HG03439 (cell line): ENCODE measurements around the gene ZNF446.
"Not testable (repeated sequence)": the region's sequence is repeated elsewhere in the genome, so short reads cannot be mapped to it uniquely, and the experiment has no call there.

Source experiments
- ATAC-seq: cut with Tn5 transposase; IDR thresholded peaks from one replicate; pipeline ENCODE4 v1.9.1; 2021; ENCODE audit warnings: mild to moderate bottlenecking, moderate library complexity; ENCODE audit not compliant: unreplicated experiment

The ZNF446 gene

DNA sequence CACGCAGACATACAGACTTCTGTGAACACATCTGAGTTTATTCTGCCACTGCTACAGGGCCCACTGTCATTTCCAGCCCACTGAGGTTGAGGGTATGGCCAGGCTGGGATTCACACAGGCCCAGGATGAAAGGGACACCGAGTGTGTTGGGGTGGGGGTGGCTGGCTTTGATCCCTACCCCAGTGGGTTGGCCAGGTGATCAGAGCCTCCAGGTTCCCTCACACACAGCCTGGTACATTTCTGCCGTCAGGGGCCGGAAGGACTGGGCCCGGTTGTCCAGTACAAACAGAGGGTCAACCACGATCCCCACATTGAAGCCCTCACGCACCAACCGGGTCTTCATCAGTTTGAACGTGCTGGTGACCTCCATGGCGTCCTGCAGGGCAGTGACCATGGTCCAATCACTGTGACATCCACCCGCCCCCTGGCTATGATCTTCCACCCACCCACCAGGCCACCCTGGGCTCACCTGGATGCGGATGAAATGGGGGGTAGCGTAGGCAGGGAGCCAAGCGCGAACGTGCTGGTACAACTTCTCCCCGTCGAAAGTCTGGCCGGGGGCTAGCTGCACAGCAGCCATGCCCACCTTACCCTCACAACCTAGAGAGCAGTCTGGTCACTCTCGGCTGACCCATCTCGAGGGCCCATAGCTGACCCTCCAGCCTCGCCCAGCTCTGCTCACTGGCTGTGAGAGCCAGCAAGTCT lies 22.3 kb downstream of the ZNF446 start:
- peak; percentile 17 for ATAC-seq

DNA sequence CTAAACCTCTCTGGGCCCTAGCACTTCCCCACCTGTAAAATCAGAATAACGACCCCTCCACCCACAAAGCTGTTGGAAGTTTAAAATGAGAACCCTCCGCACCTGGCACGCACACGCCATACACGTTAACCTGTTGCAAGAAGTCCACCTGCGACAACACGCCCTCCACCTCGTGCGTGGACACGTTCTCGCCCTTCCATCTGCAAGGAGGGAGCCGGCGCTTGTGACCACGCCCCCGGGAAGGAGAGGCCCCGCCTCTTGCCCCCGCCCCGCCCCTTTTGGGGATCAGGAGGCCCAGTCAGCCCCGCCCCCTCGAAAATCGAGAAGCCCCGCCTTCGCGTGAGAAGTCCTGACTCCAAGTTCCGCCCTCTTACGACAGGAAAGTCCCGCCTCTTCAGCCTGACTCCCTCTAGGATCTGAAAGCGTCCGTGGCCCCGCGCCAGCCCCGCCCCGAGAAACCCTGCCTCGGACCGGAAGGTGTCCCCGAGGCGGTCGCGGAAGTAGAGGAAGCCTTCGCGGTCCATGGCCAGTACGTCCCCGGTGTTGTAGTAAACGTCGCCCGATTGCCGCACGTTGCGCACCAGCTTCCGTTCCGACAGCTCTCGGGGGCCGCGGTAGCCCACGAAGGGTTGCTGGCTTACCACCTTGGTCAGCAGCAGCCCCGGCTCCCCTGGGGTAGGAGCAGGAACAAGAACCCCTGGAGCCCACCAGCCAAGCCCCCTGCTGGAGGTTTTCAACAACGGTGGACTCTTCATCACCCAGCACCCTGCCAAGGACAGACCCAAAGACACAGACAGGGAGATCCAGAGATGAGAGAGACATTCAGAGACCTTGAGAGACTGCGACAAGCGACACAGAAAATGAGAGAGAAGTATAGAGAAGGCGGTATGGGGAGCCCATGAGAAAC lies 23.1 kb downstream of the ZNF446 start:
- ATAC-seq: peak; percentile 84

- no peak for ATAC-seq
These were observed 24.1 kb downstream of the ZNF446 start for GRCh38 chr19:58500242-58500641.

DNA sequence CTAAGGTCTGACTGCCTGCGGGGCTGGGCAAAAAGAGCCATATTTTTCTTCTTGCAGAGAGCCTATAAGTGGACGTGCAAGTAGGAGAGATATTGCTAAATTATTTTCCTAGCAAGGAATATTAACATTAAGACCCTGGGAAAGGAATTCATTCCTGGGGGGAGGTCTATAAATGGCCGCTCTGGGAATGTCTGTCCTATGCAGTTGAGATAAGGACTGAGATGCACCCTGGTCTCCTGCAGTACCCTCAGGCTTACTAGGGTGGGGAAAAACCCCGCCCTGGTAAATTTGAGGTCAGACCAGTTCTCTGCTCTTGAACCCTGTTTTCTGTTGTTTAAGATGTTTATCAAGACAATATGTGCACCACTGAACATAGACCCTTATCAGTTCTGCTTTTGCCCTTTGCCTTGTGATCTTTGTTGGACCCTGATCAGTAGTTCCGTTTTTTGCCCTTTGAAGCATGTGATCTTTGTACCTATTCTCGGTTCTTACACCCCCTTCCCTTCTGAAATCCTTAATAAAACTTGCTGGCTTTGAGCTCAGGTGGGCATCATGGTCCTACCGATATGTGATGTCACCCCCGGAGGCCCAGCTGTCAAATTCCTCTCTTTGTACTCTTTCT lies 31.6 kb downstream of the ZNF446 start:
- not testable (repeated sequence) for ATAC-seq

- no peak for ATAC-seq
These were observed 33.6 kb downstream of the ZNF446 start for GRCh38 chr19:58509731-58510083.

DNA sequence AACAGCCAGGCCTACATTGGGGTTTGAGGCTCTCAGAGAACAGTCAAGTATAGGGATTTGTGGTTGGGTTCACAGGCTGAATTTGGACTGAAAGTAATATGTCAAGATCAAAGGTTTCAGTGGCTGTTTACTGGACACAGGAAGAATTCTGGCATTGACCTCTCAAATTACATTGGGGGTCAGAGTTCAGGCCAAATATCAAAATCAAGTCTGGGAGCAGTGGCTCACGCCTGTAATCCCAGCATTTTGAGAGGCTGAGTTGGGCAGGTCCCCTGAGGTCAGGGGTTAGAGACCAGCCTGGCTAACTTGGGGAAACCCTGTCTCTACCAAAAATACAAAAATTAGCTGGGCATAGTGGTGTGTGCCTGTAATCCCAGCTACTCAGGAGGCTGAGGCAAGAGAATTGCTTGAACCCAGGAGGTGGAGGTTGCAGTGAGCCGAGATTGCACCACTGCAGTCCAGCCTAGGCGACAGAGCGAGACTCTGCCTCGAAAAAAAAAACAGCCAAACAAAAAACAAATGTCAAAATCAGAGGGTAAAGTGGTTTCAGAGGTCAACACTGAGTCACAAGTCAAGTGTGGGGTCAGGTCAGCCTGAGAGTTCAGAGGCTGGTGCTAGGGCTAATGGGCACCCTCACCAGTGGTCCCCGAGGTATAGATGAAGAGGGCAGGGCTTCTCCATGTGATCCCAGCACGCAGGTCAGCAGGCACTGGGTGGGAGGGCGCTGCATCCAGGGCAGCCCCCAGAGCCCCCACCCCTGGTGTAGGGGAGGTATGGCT lies 34.1 kb downstream of the ZNF446 start:
- no peak for ATAC-seq

GRCh38 chr19:58511353-58512208 lies 35.4 kb downstream of the ZNF446 start, which contains the start of gene SLC27A5:
Gene SLC27A5, minus strand, starts transcription at chr19:58511992. Its CDS starts 37 bp downstream, at chr19:58511955.
- no peak for ATAC-seq

DNA sequence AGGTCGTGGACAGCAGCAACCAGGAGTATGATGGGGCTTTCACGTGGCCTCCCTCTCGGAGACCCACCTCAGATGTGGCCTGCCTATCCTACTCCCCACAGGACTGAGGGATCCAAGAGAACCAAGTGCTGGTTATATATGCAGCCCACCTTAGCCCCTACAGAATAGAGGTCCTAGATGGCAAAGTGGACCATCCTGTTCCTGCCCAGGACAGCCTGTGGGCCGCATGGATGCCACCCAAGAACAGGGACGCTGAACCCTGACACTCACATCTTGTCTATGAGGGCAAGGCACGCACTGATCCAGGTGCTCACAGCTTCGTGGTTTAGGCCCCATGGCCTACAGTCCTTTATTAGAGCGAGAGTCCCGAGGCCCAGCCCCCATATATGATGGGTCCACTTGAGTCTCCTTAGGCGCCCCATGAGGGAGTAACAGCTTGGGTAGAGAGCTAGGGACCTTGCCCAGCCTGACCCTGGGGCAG lies 37.1 kb downstream of the ZNF446 start:
- no peak for ATAC-seq

DNA sequence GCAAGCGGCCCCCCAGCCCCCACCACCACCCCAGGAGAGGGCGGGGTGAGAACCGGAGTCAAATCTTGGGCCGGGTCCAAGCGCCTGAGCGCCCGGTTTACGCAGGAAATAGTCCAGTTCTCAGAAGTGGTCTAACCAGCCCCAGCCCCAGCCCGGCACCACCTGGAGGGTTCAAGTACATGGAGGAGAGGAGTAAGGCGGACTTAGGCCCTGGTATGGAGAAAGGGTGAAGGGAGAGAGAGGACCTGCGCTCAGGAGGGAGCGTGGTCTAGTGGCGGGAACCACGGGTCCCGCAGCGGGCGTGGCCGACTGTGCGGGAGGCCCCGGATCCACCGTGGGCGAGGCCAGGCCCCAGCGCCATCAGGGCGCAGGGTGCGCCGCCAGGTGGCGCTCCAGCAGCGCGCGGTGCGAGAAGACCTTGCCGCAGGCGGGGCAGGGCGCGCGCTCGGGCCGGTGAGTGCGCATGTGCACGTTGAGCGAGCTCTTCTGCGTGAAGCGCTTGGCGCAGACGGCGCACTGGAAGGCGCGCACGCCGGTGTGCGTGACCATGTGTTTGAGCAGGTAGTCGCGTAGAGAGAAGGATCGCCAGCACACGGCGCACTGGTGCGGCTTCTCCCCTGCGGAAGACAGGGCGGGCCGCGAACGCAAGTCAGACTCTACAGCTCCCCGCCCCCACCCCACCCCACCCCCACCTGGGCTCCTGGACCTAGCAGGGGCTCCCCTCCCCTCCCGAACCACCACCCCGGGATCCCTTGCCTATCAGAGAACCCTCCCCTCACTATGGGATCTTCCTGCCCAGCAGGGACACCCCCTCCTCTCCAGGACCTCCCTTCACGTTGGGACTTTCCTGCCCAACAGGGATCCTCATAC lies 37.8 kb downstream of the ZNF446 start:
- peak; percentile 67 for ATAC-seq

- ATAC-seq: no peak
These were observed 38.4 kb downstream of the ZNF446 start for GRCh38 chr19:58514564-58515022.

- ATAC-seq: no peak
These were observed 39.1 kb downstream of the ZNF446 start for GRCh38 chr19:58515259-58515658.

- no peak for ATAC-seq
These were observed 40.2 kb downstream of the ZNF446 start for GRCh38 chr19:58516246-58516836.

DNA sequence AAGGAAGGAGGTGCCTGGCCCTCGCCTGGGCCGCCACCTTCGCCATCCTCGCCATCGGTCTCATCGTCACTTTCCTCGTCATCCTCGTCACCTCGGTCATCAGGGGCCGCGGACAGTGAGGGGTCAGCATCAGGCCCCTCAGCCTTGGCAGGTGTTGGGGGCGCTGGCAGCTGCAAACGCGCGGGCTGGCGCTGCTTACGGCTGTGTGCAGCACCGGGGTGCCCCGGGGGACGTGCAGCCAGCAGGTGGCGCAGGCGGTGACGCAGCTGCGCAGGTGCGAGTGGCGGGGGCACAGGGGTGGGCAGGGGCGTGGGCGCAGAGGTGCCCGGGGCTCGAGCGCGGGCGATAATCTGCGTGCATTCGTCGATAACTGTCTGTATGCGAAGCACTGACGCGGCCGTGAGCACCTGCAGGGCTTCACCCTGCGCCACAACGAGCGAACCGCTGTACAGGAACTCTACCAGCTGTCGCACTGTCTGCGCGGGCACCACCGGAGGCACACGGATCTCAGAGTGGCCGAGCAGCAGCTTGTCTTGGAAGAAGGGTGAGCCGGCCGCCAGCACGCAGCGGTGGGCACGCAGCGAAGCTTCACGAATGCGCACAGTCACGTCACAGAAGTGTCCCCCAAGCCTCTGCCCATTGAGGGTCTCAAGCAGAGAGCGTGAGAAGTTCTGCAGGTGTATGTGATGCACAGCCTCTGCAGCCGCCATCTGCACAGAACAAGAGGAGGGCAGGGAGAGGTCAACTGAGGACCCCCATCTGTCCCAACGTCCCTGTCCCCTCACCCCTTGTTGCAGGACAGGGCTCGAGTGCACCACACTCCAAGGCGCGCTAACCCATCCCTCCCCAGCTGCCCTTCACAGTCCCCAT lies 41.0 kb downstream of the ZNF446 start:
- ATAC-seq: no peak

DNA sequence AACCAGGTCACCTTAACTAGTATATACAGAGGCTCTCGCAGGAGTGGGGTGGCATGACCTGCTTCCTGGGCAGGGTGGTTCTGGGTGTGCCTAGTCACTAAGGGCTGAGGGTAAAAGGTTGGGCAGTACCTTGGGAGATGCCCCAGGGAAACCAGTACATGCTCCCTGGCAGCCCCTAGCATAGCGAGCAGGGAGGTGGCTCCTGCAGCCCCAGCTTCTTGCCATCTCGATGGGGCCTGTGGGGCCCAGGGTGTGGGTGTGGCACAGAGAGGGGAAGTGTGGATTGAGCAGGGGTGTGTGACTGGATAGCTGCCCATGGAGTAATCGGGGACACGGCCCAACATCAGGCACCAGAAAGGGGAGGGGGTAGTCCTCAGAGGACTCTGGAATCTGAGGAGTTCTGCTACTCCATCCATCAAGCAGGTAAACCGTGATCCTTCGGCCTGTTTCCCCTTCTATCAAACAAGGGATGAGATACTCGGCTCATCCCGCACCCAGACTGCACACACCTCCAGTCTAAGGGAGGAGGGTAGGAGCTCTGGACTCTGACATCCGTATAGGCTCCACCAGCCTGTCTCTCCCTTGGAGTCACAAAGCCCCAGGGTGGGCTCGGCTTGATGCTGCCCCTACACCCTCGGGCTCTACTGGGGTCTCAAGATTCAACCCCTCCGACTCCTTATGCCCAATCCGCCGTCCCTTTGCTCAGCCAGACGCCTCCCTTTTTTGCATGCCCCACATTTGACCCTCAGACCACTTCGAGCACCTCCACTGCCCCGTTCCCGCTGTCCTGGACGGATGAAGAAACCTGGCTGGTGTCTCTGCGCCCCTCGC lies 42.3 kb downstream of the ZNF446 start:
- ATAC-seq: no peak

GRCh38 chr19:58519087-58519354 lies 42.9 kb downstream of the ZNF446 start:
- peak; percentile 2 for ATAC-seq

- ATAC-seq: peak; percentile 79
These were observed 43.5 kb downstream of the ZNF446 start, which contains the start of gene ZBTB45 for GRCh38 chr19:58519355-58520256. Gene ZBTB45, minus strand, starts transcription at chr19:58519810. Its CDS starts 2,137 bp downstream, at chr19:58517673.
